ENCODE measurements around the gene RELB.

- no peak for TF ChIP-seq CTCF (IDR thresholded peaks at IDR 0.05)
- TF ChIP-seq CHD4 (IDR thresholded peaks at IDR 0.05; ENCODE audit: borderline replicate concordance) = no peak
- no peak for TF ChIP-seq RAD21 (conservative IDR thresholded peaks at IDR 0.05 in 1 of 2, IDR thresholded peaks at IDR 0.05 in 1 of 2)
- no peak for TF ChIP-seq ESRRA (IDR thresholded peaks at IDR 0.05; ENCODE audit: borderline replicate concordance, low read length)
- TF ChIP-seq RFX5 (IDR thresholded peaks at IDR 0.05) = no peak
- no peak for TF ChIP-seq RARB (CRISPR knock-in tag; IDR thresholded peaks at IDR 0.05)
These were observed 39.0 kb downstream of the RELB start for GRCh38 chr19:45040059-45040771.

Measured in A549 (cell line).